ENCODE measurements around the gene SDF2. TPM values are rescaled to one million over a fixed set of nuclear protein-coding genes. Genes with fewer than 3 reads are reported as not detected.

Gene SDF2
- total RNA-seq, 2 donors from 2014 or later = 52.3 to 53.1 TPM

GRCh38 chr17:28616281-28616680, 45.4 kb downstream of the SDF2 start:
- H3K36me3 ChIP-seq = peaks cover 52% of the 10 kb centered on the region
- no peak overlapping the region for H3K27ac ChIP-seq
- H3K4me1 ChIP-seq (ENCODE audit: control insufficient read depth in 1 of 2, low read depth in 2 of 2) = no peaks in the 10 kb centered on the region
- DNase-seq (ENCODE audit: low spot score) (no peak), ATAC-seq (ENCODE audit: insufficient number of reproducible peaks, low FRiP score, low read depth) (no peak)
- no peaks in the 10 kb centered on the region for H3K27me3 ChIP-seq (replicated peaks; ENCODE audit: insufficient read depth)
- no peaks in the 10 kb centered on the region for H3K9me3 ChIP-seq
- TF ChIP-seq, protein P1, sequence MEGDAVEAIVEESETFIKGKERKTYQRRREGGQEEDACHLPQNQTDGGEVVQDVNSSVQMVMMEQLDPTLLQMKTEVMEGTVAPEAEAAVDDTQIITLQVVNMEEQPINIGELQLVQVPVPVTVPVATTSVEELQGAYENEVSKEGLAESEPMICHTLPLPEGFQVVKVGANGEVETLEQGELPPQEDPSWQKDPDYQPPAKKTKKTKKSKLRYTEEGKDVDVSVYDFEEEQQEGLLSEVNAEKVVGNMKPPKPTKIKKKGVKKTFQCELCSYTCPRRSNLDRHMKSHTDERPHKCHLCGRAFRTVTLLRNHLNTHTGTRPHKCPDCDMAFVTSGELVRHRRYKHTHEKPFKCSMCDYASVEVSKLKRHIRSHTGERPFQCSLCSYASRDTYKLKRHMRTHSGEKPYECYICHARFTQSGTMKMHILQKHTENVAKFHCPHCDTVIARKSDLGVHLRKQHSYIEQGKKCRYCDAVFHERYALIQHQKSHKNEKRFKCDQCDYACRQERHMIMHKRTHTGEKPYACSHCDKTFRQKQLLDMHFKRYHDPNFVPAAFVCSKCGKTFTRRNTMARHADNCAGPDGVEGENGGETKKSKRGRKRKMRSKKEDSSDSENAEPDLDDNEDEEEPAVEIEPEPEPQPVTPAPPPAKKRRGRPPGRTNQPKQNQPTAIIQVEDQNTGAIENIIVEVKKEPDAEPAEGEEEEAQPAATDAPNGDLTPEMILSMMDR (IDR thresholded peaks at IDR 0.05) = no peak
- H3K4me3 ChIP-seq = no peak overlapping the region

- ATAC-seq (ENCODE audit: insufficient number of reproducible peaks, low FRiP score, low read depth) = no peak
- Histone ChIP-seq H3K4me3 (no peak overlapping the region), H3K27me3 (replicated peaks; ENCODE audit: insufficient read depth) (no peaks in the 10 kb centered on the region), H3K4me1 (ENCODE audit: control insufficient read depth in 1 of 2, low read depth in 2 of 2) (no peaks in the 10 kb centered on the region), H3K27ac (no peak overlapping the region), H3K9me3 (no peaks in the 10 kb centered on the region), H3K36me3 (peaks cover 44% of the 10 kb centered on the region)
- no peak for DNase-seq (ENCODE audit: low spot score)
- TF ChIP-seq, protein P1 (IDR thresholded peaks at IDR 0.05) = no peak
Observed at GRCh38 chr17:28615260-28615940, 46.3 kb downstream of the SDF2 start.

DNA sequence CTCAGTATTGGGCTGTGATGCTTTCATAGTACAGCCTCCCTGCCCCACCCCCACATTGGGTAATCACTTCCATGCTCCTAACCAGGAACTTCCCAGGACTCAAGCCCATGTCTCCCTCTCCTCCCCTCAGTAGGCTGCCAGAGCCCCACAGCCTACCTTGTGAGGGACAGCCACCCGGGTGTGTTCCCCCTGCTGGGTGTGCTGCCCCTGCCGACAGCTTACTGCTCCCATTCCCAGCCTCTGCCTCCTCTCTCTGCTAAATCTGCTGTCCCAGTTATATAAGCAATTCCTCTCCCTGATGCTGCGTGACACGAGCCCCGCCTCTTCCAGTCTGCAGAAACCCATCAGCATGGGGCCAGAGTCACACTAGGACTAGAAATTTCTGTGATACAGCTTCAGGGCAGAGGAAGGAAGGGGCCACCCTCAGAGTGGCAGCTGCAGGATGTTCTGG, 47.8 kb downstream of the SDF2 start, which contains the start of gene RSKR:
RSKR (minus strand) TSS at position 255 of the 451 bp plus-strand sequence; CDS start at position 231, 24 bp downstream.
- Histone ChIP-seq H3K9me3 (no peaks in the 10 kb centered on the region), H3K4me1 (ENCODE audit: control insufficient read depth in 1 of 2, low read depth in 2 of 2) (no peaks in the 10 kb centered on the region), H3K27ac (no peak within 1 kb of the TSS), H3K4me3 (no peak within 1 kb of the TSS), H3K27me3 (replicated peaks; ENCODE audit: insufficient read depth) (no peaks in the 10 kb centered on the region), H3K36me3 (peaks cover 30% of the 10 kb centered on the region)
- TF ChIP-seq, protein P1 (IDR thresholded peaks at IDR 0.05) = no peak
- DNase-seq (ENCODE audit: low spot score) (no peak), ATAC-seq (ENCODE audit: insufficient number of reproducible peaks, low FRiP score, low read depth) (no peak)

DNA sequence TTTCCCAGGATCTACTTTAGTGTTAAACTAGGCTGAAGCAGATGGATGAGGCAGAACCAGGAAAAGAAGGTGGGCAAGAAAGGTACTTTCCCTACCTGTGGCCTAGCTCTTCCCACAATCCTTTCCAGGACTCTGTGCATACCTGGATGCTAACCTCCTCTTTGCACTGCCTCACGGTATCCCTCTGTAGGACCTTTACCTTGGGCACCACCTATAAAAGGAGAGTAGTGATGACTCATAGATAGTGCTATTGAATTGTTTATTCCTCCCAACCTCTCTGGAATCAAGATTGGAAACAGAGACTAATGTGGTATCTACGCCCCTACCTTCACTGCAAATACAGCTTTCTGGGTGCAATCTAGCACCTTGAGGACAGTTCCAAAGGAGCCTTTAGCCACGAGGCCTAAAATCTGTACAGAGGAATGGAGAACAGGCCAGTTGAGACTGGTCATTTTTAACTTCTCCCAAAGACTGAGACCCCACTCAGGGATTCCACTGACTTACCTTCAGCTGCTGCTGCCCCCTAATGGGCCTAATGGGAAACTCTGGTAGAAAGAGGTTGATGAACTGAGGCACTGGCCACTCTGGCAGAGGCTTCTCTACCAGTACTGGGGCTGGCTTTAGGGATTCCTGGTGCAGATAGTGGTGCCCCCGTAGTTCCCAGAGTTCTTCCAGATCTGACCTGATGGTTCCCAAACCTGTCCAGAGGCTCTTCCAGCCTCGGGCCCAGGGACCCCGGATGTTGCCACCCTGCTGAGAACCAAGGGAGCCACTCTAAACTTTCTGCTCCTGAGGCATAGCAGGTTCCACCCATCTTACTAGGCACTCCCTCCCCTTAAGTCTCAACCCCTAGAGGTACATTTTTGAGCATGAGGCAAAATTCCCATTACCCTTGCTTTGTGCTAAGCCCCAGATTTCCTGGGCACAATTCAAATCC, 48.5 kb downstream of the SDF2 start:
- Histone ChIP-seq H3K27me3 (replicated peaks; ENCODE audit: insufficient read depth) (no peaks in the 10 kb centered on the region), H3K4me3 (no peak overlapping the region), H3K36me3 (peaks cover 24% of the 10 kb centered on the region), H3K4me1 (ENCODE audit: control insufficient read depth in 1 of 2, low read depth in 2 of 2) (no peaks in the 10 kb centered on the region), H3K9me3 (no peaks in the 10 kb centered on the region), H3K27ac (no peak overlapping the region)
- TF ChIP-seq, protein P1 (IDR thresholded peaks at IDR 0.05) = peak; percentile 49
- ATAC-seq (ENCODE audit: insufficient number of reproducible peaks, low FRiP score, low read depth) (no peak), DNase-seq (ENCODE audit: low spot score) (no peak)

- ATAC-seq (ENCODE audit: insufficient number of reproducible peaks, low FRiP score, low read depth) (no peak), DNase-seq (ENCODE audit: low spot score) (no peak)
- H3K4me1 ChIP-seq (ENCODE audit: control insufficient read depth in 1 of 2, low read depth in 2 of 2) = no peaks in the 10 kb centered on the region
- H3K27me3 ChIP-seq (replicated peaks; ENCODE audit: insufficient read depth) = no peaks in the 10 kb centered on the region
- TF ChIP-seq, protein P1 (IDR thresholded peaks at IDR 0.05) = no peak
- no peaks in the 10 kb centered on the region for H3K9me3 ChIP-seq
- H3K36me3 ChIP-seq = peaks cover 20% of the 10 kb centered on the region
- H3K4me3 ChIP-seq = no peak overlapping the region
- H3K27ac ChIP-seq = no peak overlapping the region
Observed at GRCh38 chr17:28612531-28612930, 49.2 kb downstream of the SDF2 start.

Data from thoracic aorta (tissue), 2 donors.